CD4-positive, alpha-beta T cell (primary cell): Measurements from ENCODE around the gene BMS1. TPM values are rescaled to one million over a fixed set of nuclear protein-coding genes. Genes with fewer than 3 reads are reported as not detected.

Experiments
- ATAC-seq: fragments of 200-7000 bp; cut with Tn5 transposase; one replicate; pipeline ENCODE4 v1.10.0; 2022; ENCODE audit warnings: mild to moderate bottlenecking; ENCODE audit not compliant: poor library complexity
- CTCF ChIA-PET: fragments of 350-600 bp; sonication (Branson Sonifier 250); formaldehyde crosslinking; loops from one replicate; lab custom pipeline; 2021; ENCODE audit warnings: antibody characterized with exemption, inconsistent platforms; lab: Charles Lee
- POLR2A ChIA-PET: fragments of 350-600 bp; sonication (Branson Sonifier 250); formaldehyde crosslinking; loops from one replicate; lab custom pipeline; 2021; ENCODE audit warnings: antibody characterized with exemption, inconsistent platforms; lab: Charles Lee
- DNase-seq, 14 experiments: peaks; one replicate each; pipeline ENCODE4 v3.0.0-alpha.2; 2013 to 2020; ENCODE audit warnings: mixed read lengths in 2 of 14
- H3K27ac ChIP-seq, 2 donors: one replicate each; pipeline versions ENCODE4 v1.5.1 to v1.7.0; 2013; ENCODE audit warnings: low read length in 2 of 2, low read depth in 1 of 2, mild to moderate bottlenecking in 1 of 2
- H3K27me3 ChIP-seq, 2 experiments: 1 replicate in 1 of 2; 2 replicates in 1 of 2; pipeline versions ENCODE4 v1.6.1 to v1.7.0; 2013; ENCODE audit warnings: low read length in 2 of 2, control low read depth in 1 of 2, mild to moderate bottlenecking in 1 of 2, moderate library complexity in 1 of 2; ENCODE audit not compliant: insufficient read depth in 2 of 2, control insufficient read depth in 1 of 2
- H3K36me3 ChIP-seq: one replicate; pipeline ENCODE4 v1.6.1; 2013; ENCODE audit warnings: low read length, control low read depth; ENCODE audit not compliant: insufficient read depth
- H3K4me1 ChIP-seq: one replicate; pipeline ENCODE4 v1.6.1; 2013; ENCODE audit warnings: low read length, control low read depth; ENCODE audit not compliant: insufficient read depth
- H3K4me3 ChIP-seq: one replicate; pipeline ENCODE4 v1.5.1; 2013; ENCODE audit warnings: mild to moderate bottlenecking, low read length, moderate library complexity
- H3K9me3 ChIP-seq, 2 experiments: 1 replicate in 1 of 2; 2 replicates in 1 of 2; pipeline versions ENCODE4 v1.6.1 to v1.7.0; 2013; ENCODE audit warnings: low read length in 2 of 2, mild to moderate bottlenecking in 2 of 2, control low read depth in 1 of 2, moderate library complexity in 1 of 2; ENCODE audit not compliant: control insufficient read depth in 1 of 2, insufficient read depth in 1 of 2
- H3K27ac Mint-ChIP-seq: one replicate; pipeline ENCODE4 v1.8.0; 2020; ENCODE audit warnings: mixed read lengths
- H3K27me3 Mint-ChIP-seq: one replicate; pipeline ENCODE4 v1.8.0; 2021; ENCODE audit warnings: mixed read lengths
- H3K36me3 Mint-ChIP-seq: one replicate; pipeline ENCODE4 v1.8.0; 2021; ENCODE audit warnings: low read depth, mixed read lengths
- H3K4me1 Mint-ChIP-seq: one replicate; pipeline ENCODE4 v1.8.0; 2021; ENCODE audit warnings: low read depth, mixed read lengths
- H3K4me3 Mint-ChIP-seq: one replicate; pipeline ENCODE4 v1.8.0; 2020; ENCODE audit warnings: mild to moderate bottlenecking, mixed read lengths
- H3K9me3 Mint-ChIP-seq: one replicate; pipeline ENCODE4 v1.8.0; 2020; ENCODE audit warnings: mixed read lengths
- intact Hi-C, 2 experiments: fragments of 100-400 bp; cut with DNase I in 1 of 2; cut with micrococcal nuclease in 1 of 2; formaldehyde crosslinking; loops; one replicate each; pipeline versions ENCODE4 v1.15.1 to v1.9.0; 2023 to 2025; cut with DNase I, micrococcal nuclease
- total RNA-seq, 174 experiments: library from RNA in 2 of 174; stranded (reverse) in 2 of 174; gene quantifications; one replicate each; pipeline ENCODE4 v1.2.3 and lab custom pipeline; 2021 to 2026
- TF ChIP-seq, protein P1 (sequence below): fragments of 200-600 bp; IDR thresholded peaks from one replicate; pipeline ENCODE4 v1.8.0; 2022; ENCODE audit warnings: antibody characterized with exemption, mild to moderate bottlenecking

The BMS1 gene
- total RNA-seq, 2 experiments from 2014 or later = 13.8 to 15.3 TPM

DNA sequence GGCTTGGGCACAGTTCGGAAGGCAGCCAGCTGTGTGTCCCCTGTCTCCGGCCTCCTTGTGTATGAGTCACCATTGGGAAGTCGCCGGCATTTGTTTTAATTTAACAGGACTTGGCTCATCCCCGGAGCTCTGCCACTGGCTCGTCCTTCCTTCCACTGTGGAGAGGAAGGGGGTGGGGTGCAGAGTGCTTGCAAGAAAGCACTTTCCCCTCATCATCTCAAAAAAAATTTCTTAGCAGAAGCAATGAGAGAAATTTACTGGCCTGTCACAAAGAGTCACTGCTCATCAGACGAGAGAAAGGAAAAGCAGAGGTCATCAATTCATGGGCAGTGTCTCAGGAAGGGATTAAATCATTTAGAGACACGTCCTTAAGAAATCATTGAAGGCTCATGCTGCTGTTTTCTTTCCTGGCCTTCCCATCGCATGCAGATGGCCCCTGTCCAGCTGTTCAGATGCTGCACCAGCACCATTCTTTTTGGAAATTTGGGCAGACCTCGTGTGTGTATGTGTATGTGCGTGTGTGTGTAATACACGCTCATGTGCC, 93.3 kb downstream of the BMS1 start:
- Histone ChIP-seq H3K27ac (no peak overlapping the region), H3K4me3 (no peak overlapping the region), H3K27me3 (peaks cover 0 to 3% of the 10 kb centered on the region in 2 experiments), H3K36me3 (no peaks in the 10 kb centered on the region), H3K9me3 (peaks cover 0 to 26% of the 10 kb centered on the region in 2 experiments), H3K4me1 (no peaks in the 10 kb centered on the region)
- intact Hi-C loops = no loop called here
- no peaks in the 10 kb centered on the region for H3K36me3 Mint-ChIP-seq
- no peaks in the 10 kb centered on the region for H3K4me1 Mint-ChIP-seq
- H3K27me3 Mint-ChIP-seq = no peaks in the 10 kb centered on the region
- ATAC-seq (no peak), DNase-seq (no peak)
- ChIA-PET CTCF (no interaction called here), POLR2A (no interaction called here)
- TF ChIP-seq, protein P1, sequence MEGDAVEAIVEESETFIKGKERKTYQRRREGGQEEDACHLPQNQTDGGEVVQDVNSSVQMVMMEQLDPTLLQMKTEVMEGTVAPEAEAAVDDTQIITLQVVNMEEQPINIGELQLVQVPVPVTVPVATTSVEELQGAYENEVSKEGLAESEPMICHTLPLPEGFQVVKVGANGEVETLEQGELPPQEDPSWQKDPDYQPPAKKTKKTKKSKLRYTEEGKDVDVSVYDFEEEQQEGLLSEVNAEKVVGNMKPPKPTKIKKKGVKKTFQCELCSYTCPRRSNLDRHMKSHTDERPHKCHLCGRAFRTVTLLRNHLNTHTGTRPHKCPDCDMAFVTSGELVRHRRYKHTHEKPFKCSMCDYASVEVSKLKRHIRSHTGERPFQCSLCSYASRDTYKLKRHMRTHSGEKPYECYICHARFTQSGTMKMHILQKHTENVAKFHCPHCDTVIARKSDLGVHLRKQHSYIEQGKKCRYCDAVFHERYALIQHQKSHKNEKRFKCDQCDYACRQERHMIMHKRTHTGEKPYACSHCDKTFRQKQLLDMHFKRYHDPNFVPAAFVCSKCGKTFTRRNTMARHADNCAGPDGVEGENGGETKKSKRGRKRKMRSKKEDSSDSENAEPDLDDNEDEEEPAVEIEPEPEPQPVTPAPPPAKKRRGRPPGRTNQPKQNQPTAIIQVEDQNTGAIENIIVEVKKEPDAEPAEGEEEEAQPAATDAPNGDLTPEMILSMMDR = no peak
- H3K27ac Mint-ChIP-seq = no peak overlapping the region
- H3K9me3 Mint-ChIP-seq = no peaks in the 10 kb centered on the region
- H3K4me3 Mint-ChIP-seq = no peak overlapping the region

- Mint-ChIP-seq H3K4me3 (no peak overlapping the region), H3K4me1 (no peaks in the 10 kb centered on the region), H3K9me3 (no peaks in the 10 kb centered on the region), H3K36me3 (no peaks in the 10 kb centered on the region), H3K27me3 (no peaks in the 10 kb centered on the region), H3K27ac (no peak overlapping the region)
- CTCF ChIA-PET = no interaction called here
- no peak overlapping the region for H3K4me3 ChIP-seq
- DNase-seq (no peak), ATAC-seq (no peak)
- TF ChIP-seq, protein P1 = no peak
- H3K9me3 ChIP-seq = peaks cover 0 to 27% of the 10 kb centered on the region in 2 experiments
- H3K27me3 ChIP-seq = peaks cover 0 to 3% of the 10 kb centered on the region in 2 experiments
- H3K27ac ChIP-seq = no peak overlapping the region
- no peaks in the 10 kb centered on the region for H3K36me3 ChIP-seq
- POLR2A ChIA-PET = no interaction called here
- intact Hi-C loops = no loop called here
- no peaks in the 10 kb centered on the region for H3K4me1 ChIP-seq
Measured at GRCh38 chr10:42876476-42876875, 93.9 kb downstream of the BMS1 start.

DNA sequence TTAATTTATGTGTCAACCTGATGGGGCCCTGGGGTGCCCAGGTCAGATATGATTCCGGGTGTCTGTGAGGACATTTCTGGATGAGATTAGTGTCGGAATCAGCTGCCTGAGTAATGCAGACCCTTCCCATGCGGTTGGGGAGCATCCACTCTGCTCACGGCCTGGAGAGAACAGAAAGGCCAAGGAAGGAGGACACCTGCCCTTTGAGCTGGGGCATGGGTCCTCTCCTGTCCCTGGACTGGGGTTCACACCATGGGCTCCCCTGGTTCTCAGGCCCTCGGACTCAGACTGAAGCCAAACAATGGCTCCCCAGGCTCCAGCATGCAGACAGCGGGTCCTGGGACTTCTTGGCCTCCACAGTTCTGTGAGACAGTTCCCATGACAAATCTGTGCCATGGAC, 94.3 kb downstream of the BMS1 start:
- POLR2A ChIA-PET = no interaction called here
- CTCF ChIA-PET = no interaction called here
- H3K36me3 ChIP-seq = no peaks in the 10 kb centered on the region

More for the DNA sequence above, 94.3 kb downstream of the BMS1 start:
- H3K36me3 Mint-ChIP-seq = no peaks in the 10 kb centered on the region
- H3K9me3 Mint-ChIP-seq = peaks cover under 1% of the 10 kb centered on the region
- Histone ChIP-seq H3K4me1 (no peaks in the 10 kb centered on the region), H3K9me3 (peaks cover 0 to 27% of the 10 kb centered on the region in 2 experiments), H3K27ac (no peak overlapping the region), H3K27me3 (peaks cover 0 to 3% of the 10 kb centered on the region in 2 experiments), H3K4me3 (no peak overlapping the region)
- H3K4me3 Mint-ChIP-seq = no peak overlapping the region
- DNase-seq (no peak), ATAC-seq (no peak)
- intact Hi-C loops = no loop called here
- TF ChIP-seq, protein P1 = no peak
- no peaks in the 10 kb centered on the region for H3K27me3 Mint-ChIP-seq
- no peak overlapping the region for H3K27ac Mint-ChIP-seq
- H3K4me1 Mint-ChIP-seq = no peaks in the 10 kb centered on the region
